Naive thymus-derived CD4-positive, alpha-beta T cell (primary cell): Measurements from ENCODE around the gene GARS1. TPM values are rescaled to one million over a fixed set of nuclear protein-coding genes. Genes with fewer than 3 reads are reported as not detected.
A peak's percentile ranks its signal among the peaks of the same experiment; 100 is the strongest.

Source experiments
- ATAC-seq: fragments of 150-1000 bp; cut with Tn5 transposase; 2 replicates; pipeline ENCODE4 v1.10.0; 2021; ENCODE audit warnings: mild to moderate bottlenecking, moderate library complexity
- CTCF ChIA-PET: fragments of 350-600 bp; sonication (Branson Sonifier 250); formaldehyde crosslinking; loops from one replicate; lab custom pipeline; 2021; ENCODE audit warnings: antibody characterized with exemption; lab: Charles Lee
- POLR2A ChIA-PET: fragments of 350-600 bp; sonication (Branson Sonifier 250); formaldehyde crosslinking; loops from one replicate; lab custom pipeline; 2021; ENCODE audit warnings: antibody characterized with exemption, inconsistent platforms; lab: Charles Lee
- DNase-seq, 9 donors: peaks; one replicate each; pipeline versions ENCODE4 v3.0.0 to v3.0.0-alpha.2; 2020 to 2022; ENCODE audit warnings: mixed read lengths in 1 of 9
- H3K27ac ChIP-seq: one replicate; pipeline ENCODE4 v1.7.0; 2013; ENCODE audit warnings: mild to moderate bottlenecking, low read depth, low read length, moderate library complexity
- H3K27me3 ChIP-seq, 2 donors: one replicate each; pipeline ENCODE4 v1.7.0; 2013; ENCODE audit warnings: low read length in 2 of 2, mild to moderate bottlenecking in 2 of 2, moderate library complexity in 2 of 2; ENCODE audit not compliant: control insufficient read depth in 2 of 2, insufficient read depth in 2 of 2
- H3K36me3 ChIP-seq, 3 experiments: 1 replicate in 2 of 3; 2 replicates in 1 of 3; pipeline ENCODE4 v1.7.0; 2013; ENCODE audit warnings: low read length in 3 of 3, mild to moderate bottlenecking in 3 of 3, moderate library complexity in 1 of 3; ENCODE audit not compliant: insufficient read depth in 3 of 3, control insufficient read depth in 2 of 3
- H3K4me1 ChIP-seq, 2 donors: one replicate each; pipeline ENCODE4 v1.7.0; 2013; ENCODE audit warnings: low read length in 2 of 2, mild to moderate bottlenecking in 2 of 2, moderate library complexity in 1 of 2; ENCODE audit not compliant: control insufficient read depth in 2 of 2, insufficient read depth in 2 of 2
- H3K4me3 ChIP-seq: 2 replicates; pipeline ENCODE4 v1.7.0; 2013; ENCODE audit warnings: mild to moderate bottlenecking, low read length
- H3K9me3 ChIP-seq, 3 experiments: 1 replicate in 2 of 3; 2 replicates in 1 of 3; pipeline ENCODE4 v1.7.0; 2013; ENCODE audit warnings: low read length in 3 of 3; ENCODE audit not compliant: control insufficient read depth in 2 of 3
- H3K27ac Mint-ChIP-seq, 9 donors: one replicate each; pipeline ENCODE4 v1.8.0; 2020 to 2022; ENCODE audit warnings: mixed read lengths in 9 of 9, mild to moderate bottlenecking in 8 of 9, moderate library complexity in 5 of 9, inconsistent platforms in 2 of 9
- H3K27me3 Mint-ChIP-seq, 5 donors: one replicate each; pipeline ENCODE4 v1.8.0; 2021 to 2022; ENCODE audit warnings: mixed read lengths in 5 of 5, mild to moderate bottlenecking in 1 of 5
- H3K36me3 Mint-ChIP-seq, 5 donors: one replicate each; pipeline ENCODE4 v1.8.0; 2020 to 2022; ENCODE audit warnings: mixed read lengths in 5 of 5, mild to moderate bottlenecking in 3 of 5, inconsistent platforms in 1 of 5
- H3K4me1 Mint-ChIP-seq, 7 donors: one replicate each; pipeline ENCODE4 v1.8.0; 2020 to 2022; ENCODE audit warnings: mixed read lengths in 7 of 7, mild to moderate bottlenecking in 3 of 7, inconsistent platforms in 1 of 7
- H3K4me3 Mint-ChIP-seq, 10 donors: one replicate each; pipeline ENCODE4 v1.8.0; 2020 to 2022; ENCODE audit warnings: mild to moderate bottlenecking in 10 of 10, mixed read lengths in 10 of 10, moderate library complexity in 6 of 10, inconsistent platforms in 2 of 10
- H3K9me3 Mint-ChIP-seq, 11 donors: one replicate each; pipeline ENCODE4 v1.8.0; 2020 to 2022; ENCODE audit warnings: mixed read lengths in 11 of 11, mild to moderate bottlenecking in 4 of 11, inconsistent platforms in 1 of 11, moderate library complexity in 1 of 11
- intact Hi-C, 2 donors: fragments of 100-400 bp; cut with micrococcal nuclease; formaldehyde crosslinking; loops; one replicate each; pipeline ENCODE4 v1.15.1; 2023
- polyA plus RNA-seq, 2 donors: library from polyadenylated mRNA; unstranded; fragments of 300-500 nt; fragmentation: Illumina TruSeq; gene quantifications; one replicate each; pipeline ENCODE4 v1.2.3, GENCODE V29; 2021
- total RNA-seq, 6 experiments: library from RNA in 5 of 6; stranded (reverse) in 5 of 6; gene quantifications; 1 replicate in 5 of 6; 2 replicates in 1 of 6; pipeline ENCODE4 v1.2.3 and lab custom pipeline; 2021 to 2026

Gene GARS1
- total and polyA plus RNA-seq, 7 experiments from 2014 or later = 73.8 to 143 (median 75.9) TPM

DNA sequence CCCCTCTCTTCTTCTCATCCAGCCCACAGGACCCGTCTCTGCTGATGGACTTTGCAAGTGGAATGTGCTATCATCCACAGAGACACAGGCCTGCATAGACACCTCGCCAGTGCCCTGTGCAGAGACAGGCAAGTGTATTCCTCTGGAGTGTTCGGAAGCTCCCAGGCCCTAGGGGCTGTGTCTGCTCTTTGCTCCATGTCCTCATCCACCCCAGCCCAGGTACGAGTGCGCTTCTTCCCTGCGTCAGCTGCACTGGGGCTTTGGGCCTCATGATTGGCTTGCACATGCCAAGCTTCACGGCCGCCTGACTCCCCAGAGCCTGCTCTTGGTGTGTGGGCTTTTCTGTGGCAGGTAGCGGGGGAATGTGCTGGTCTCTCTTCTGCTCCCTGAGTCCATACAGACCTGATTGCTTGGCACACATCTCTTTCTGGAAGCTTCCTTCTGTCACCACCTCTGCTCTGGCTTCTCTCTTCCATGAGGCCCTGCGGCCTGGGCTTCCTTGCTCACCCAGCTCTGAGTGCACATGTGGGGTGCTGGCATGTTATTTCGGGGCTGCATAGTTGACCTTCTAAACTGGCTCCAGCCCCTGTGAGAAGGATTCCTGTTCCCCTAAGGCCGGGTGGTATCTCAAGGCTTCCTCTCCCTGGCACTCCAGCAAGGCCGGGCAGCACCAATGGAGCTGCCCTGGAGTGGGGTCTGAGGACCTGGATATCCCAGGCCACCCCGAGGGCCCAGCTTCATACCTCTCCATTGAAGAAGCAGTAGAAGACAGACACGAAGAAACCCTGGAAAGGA, 59.8 kb downstream of the GARS1 start:
- Histone ChIP-seq H3K4me3 (no peak overlapping the region), H3K4me1 (no peaks in the 10 kb centered on the region), H3K36me3 (no peaks in the 10 kb centered on the region), H3K27ac (no peak overlapping the region), H3K9me3 (no peaks in the 10 kb centered on the region), H3K27me3 (no peaks in the 10 kb centered on the region)
- intact Hi-C loops = no loop called here
- H3K4me1 Mint-ChIP-seq = peaks cover 0 to 5% (median 0%) of the 10 kb centered on the region in 7 donors
- H3K27me3 Mint-ChIP-seq = no peaks in the 10 kb centered on the region
- peaks cover 0 to 13% (median 0%) of the 10 kb centered on the region in 5 donors for H3K36me3 Mint-ChIP-seq
- DNase-seq (peak in 1 of 9 donors; percentile 16), ATAC-seq (no peak)
- ChIA-PET CTCF (no interaction called here), POLR2A (no interaction called here)
- H3K4me3 Mint-ChIP-seq = no peak overlapping the region
- no peak overlapping the region for H3K27ac Mint-ChIP-seq
- no peaks in the 10 kb centered on the region for H3K9me3 Mint-ChIP-seq

- Histone ChIP-seq H3K36me3 (no peaks in the 10 kb centered on the region), H3K4me3 (no peak overlapping the region), H3K9me3 (no peaks in the 10 kb centered on the region), H3K27ac (no peak overlapping the region), H3K27me3 (no peaks in the 10 kb centered on the region), H3K4me1 (no peaks in the 10 kb centered on the region)
- Mint-ChIP-seq H3K9me3 (no peaks in the 10 kb centered on the region), H3K36me3 (peaks cover 0 to 13% (median 0%) of the 10 kb centered on the region in 5 donors), H3K4me3 (no peak overlapping the region), H3K27me3 (no peaks in the 10 kb centered on the region), H3K4me1 (peaks cover 0 to 5% (median 0%) of the 10 kb centered on the region in 7 donors), H3K27ac (no peak overlapping the region)
- intact Hi-C loops = no loop called here
- ChIA-PET POLR2A (no interaction called here), CTCF (no interaction called here)
- no peak for ATAC-seq
- DNase-seq = no peak
Measured at GRCh38 chr7:30655096-30655970, 60.7 kb downstream of the GARS1 start.

DNA sequence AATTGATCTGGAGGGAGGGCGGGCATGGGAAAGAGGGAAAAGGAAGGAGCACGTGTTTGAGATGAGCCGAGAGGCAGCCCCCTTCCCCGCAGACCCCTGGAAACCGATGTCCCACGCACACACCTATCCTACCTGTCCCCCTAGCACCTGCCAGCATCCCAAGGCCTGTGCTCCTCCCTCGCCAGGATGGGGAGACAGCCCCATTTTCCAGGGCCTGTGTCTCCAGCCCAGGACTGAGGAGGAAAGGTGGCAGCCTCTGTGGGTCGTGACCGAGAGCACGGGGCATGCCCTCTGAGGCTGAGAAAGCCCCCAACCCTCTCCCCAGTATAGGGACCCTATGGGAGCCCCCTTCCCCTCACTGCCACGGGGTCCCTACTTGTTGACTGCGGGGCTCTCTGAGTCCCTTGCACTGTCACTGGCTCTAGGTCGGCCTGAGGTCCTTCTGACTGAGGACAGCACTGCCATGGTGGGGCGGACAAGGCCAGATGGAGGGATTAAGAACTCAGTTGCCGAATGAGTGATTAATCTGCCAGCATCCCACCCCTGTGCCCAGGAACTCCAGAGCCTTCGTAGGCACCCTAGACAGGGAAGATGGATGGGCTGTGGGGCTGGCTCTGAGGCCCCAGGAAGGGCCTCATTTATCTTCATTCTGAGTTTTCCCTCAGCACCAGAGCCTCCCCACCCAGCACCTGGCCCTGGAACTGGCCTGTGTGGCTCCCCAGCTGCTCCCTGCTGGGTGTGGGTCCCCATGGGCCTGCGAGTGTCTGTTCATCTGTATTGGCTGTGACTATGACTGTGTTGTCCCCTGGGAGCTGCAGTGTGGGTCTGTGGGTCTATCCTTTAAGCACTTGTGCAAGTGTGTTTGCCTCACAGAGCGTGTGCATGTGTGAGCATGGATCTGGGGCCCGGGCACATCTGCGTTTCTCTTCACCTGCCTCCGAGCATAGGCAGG, 61.6 kb downstream of the GARS1 start:
- CTCF ChIA-PET = no interaction called here
- Mint-ChIP-seq H3K36me3 (peaks cover 0 to 13% (median 0%) of the 10 kb centered on the region in 5 donors), H3K27ac (no peak overlapping the region), H3K4me1 (peaks cover 0 to 5% (median 0%) of the 10 kb centered on the region in 7 donors), H3K4me3 (no peak overlapping the region), H3K27me3 (no peaks in the 10 kb centered on the region), H3K9me3 (no peaks in the 10 kb centered on the region)
- Histone ChIP-seq H3K9me3 (no peaks in the 10 kb centered on the region), H3K36me3 (no peaks in the 10 kb centered on the region), H3K27me3 (no peaks in the 10 kb centered on the region), H3K4me3 (no peak overlapping the region), H3K4me1 (no peaks in the 10 kb centered on the region), H3K27ac (no peak overlapping the region)
- DNase-seq (no peak), ATAC-seq (no peak)
- intact Hi-C loops = no loop called here
- POLR2A ChIA-PET = no interaction called here

DNA sequence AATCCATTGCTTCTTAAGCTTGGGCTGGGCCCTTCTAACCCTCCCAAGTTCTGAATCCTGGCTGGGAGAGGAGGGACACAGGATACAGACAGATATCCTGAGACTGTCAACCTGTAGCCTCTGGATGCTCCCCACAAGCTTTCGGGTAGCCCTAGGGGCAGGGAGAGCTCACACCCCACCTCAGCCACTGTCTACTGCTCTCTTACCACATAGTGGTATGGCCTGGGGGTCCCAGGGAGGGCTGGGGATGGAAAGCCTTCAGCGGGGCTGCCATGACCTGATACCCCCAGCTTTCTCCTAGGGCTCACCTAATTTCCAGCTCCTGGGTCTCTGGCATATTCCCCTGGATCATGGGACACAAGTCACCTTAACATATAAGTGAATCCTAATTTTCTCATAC, 62.5 kb downstream of the GARS1 start:
- Mint-ChIP-seq H3K4me1 (peaks cover 0 to 5% (median 0%) of the 10 kb centered on the region in 7 donors), H3K27me3 (peaks cover 0 to 3% (median 0%) of the 10 kb centered on the region in 5 donors), H3K36me3 (peaks cover 0 to 13% (median 0%) of the 10 kb centered on the region in 5 donors), H3K27ac (no peak overlapping the region), H3K9me3 (no peaks in the 10 kb centered on the region), H3K4me3 (no peak overlapping the region)
- ChIA-PET CTCF (no interaction called here), POLR2A (no interaction called here)
- ATAC-seq = no peak
- no peaks in the 10 kb centered on the region for H3K36me3 ChIP-seq
- DNase-seq = no peak
- H3K4me3 ChIP-seq = no peak overlapping the region
- H3K4me1 ChIP-seq = no peaks in the 10 kb centered on the region
- H3K9me3 ChIP-seq = no peaks in the 10 kb centered on the region
- no peak overlapping the region for H3K27ac ChIP-seq
- H3K27me3 ChIP-seq = no peaks in the 10 kb centered on the region
- intact Hi-C loops = no loop called here

DNA sequence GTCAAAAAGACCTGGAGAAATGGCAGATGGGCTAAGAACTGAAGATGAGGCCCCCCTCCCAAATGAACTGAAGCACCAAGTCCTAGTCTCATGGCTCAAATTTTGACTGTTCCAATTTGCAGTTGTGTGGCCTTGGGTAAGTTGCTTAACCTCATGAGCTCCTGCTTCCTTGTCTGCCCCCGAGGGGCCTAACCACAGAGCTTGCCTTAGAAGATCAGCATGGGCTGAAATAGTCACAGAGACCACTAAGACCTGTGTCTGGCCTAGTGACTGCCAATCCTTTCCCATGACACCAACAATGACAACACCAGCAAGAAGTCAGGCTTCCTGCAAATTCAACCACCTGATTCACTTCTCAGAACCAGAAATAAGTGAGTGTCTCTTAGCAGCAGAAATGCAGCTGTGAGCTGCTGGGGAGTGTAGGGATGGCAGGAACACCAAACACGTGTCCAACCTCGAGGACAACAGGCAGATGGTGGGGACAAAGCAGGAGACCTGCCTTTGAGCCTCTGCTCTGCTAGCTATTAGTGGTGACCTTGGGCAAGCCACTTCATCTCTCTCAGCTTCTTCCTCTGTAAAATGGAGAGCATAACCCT, 63.9 kb downstream of the GARS1 start:
- ATAC-seq = no peak
- Mint-ChIP-seq H3K9me3 (no peaks in the 10 kb centered on the region), H3K27ac (no peak overlapping the region), H3K4me3 (no peak overlapping the region), H3K36me3 (peaks cover 0 to 13% (median 0%) of the 10 kb centered on the region in 5 donors), H3K4me1 (peaks cover 0 to 5% (median 0%) of the 10 kb centered on the region in 7 donors), H3K27me3 (peaks cover 0 to 4% (median 0%) of the 10 kb centered on the region in 5 donors)
- ChIA-PET CTCF (no interaction called here), POLR2A (no interaction called here)
- H3K9me3 ChIP-seq = no peaks in the 10 kb centered on the region
- no peaks in the 10 kb centered on the region for H3K36me3 ChIP-seq
- no peaks in the 10 kb centered on the region for H3K27me3 ChIP-seq
- no peak overlapping the region for H3K4me3 ChIP-seq
- no peak for DNase-seq
- intact Hi-C loops = no loop called here
- H3K4me1 ChIP-seq = no peaks in the 10 kb centered on the region
- H3K27ac ChIP-seq = no peak overlapping the region

DNA sequence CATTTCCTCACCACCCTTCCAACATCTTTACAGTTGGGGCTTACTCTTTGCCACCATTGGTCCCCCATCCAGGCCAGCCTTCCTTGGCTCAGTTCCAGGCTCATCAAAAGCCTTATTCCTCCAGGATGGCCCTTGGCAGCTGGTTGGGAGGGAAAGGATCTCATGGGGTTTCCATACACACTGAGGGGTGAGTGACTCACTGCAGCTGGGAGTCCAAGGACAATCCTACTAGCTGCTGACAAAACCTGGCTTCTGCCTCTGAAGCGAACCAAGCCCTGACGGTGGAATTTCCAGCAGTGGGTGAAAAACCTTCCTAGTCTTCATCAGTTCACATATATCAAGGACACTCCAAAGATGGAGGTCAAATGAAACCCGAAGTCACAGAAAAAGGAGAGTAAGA, 64.6 kb downstream of the GARS1 start:
- Mint-ChIP-seq H3K4me1 (peaks cover 0 to 5% (median 0%) of the 10 kb centered on the region in 7 donors), H3K27me3 (peaks cover 0 to 4% (median 0%) of the 10 kb centered on the region in 5 donors), H3K4me3 (no peak overlapping the region), H3K9me3 (no peaks in the 10 kb centered on the region), H3K27ac (no peak overlapping the region), H3K36me3 (peaks cover 0 to 10% (median 0%) of the 10 kb centered on the region in 5 donors)
- no peaks in the 10 kb centered on the region for H3K27me3 ChIP-seq
- H3K4me3 ChIP-seq = no peak overlapping the region
- no peak overlapping the region for H3K27ac ChIP-seq
- ATAC-seq = no peak
- ChIA-PET CTCF (no interaction called here), POLR2A (no interaction called here)
- no peaks in the 10 kb centered on the region for H3K4me1 ChIP-seq
- no peaks in the 10 kb centered on the region for H3K36me3 ChIP-seq
- intact Hi-C loops = no loop called here
- no peaks in the 10 kb centered on the region for H3K9me3 ChIP-seq
- DNase-seq = no peak
